Sigmoid colon (tissue), 7 donors: ENCODE measurements around the gene UNCX. TPM values are rescaled to one million over a fixed set of nuclear protein-coding genes. Genes with fewer than 3 reads are reported as not detected.

Experiments
- DNase-seq: peaks from one replicate; pipeline ENCODE4 v3.0.0-alpha.2; 2019
- H3K27ac ChIP-seq, 4 donors: fragments of 200-600 bp; sonication (generic); one replicate each; pipeline ENCODE4 v1.5.1; 2016 to 2019; ENCODE audit warnings: mild to moderate bottlenecking in 1 of 4
- H3K27me3 ChIP-seq, 3 donors: fragments of 200-600 bp; sonication (generic); one replicate each; pipeline ENCODE4 v1.5.1; 2019; ENCODE audit warnings: mild to moderate bottlenecking in 1 of 3
- H3K36me3 ChIP-seq, 4 donors: fragments of 200-600 bp; sonication (generic); one replicate each; pipeline ENCODE4 v1.5.1; 2016 to 2019
- H3K4me1 ChIP-seq, 4 donors: fragments of 200-600 bp; sonication (generic); one replicate each; pipeline ENCODE4 v1.5.1; 2017 to 2019
- H3K4me3 ChIP-seq, 4 donors: fragments of 200-600 bp; sonication (generic); one replicate each; pipeline ENCODE4 v1.5.1; 2017 to 2019; ENCODE audit warnings: mild to moderate bottlenecking in 2 of 4, moderate library complexity in 1 of 4
- H3K9me3 ChIP-seq, 4 donors: fragments of 200-600 bp in 3 of 4; sonication (generic) in 3 of 4; one replicate each; pipeline versions ENCODE4 v1.5.1 to v1.6.1; 2013 to 2019
- CTCF ChIP-seq, 4 experiments: fragments of 450-650 bp in 3 of 4; fragments of 200-600 bp in 1 of 4; IDR thresholded peaks; one replicate each; pipeline ENCODE4 v1.5.1; 2016 to 2019; ENCODE audit warnings: antibody characterized with exemption in 4 of 4, mild to moderate bottlenecking in 3 of 4, moderate library complexity in 2 of 4
- EP300 ChIP-seq, 4 donors: sonication (generic); formaldehyde crosslinking; IDR thresholded peaks; one replicate each; pipeline ENCODE4 v1.6.1; 2017; ENCODE audit warnings: antibody characterized with exemption in 4 of 4
- POLR2A ChIP-seq, 2 donors: fragments of 450-650 bp; IDR thresholded peaks; one replicate each; pipeline ENCODE4 v1.6.1; 2016; ENCODE audit warnings: antibody characterized with exemption in 2 of 2, mild to moderate bottlenecking in 2 of 2, moderate library complexity in 2 of 2
- POLR2AphosphoS5 ChIP-seq, 4 donors: sonication (generic); formaldehyde crosslinking; IDR thresholded peaks; one replicate each; pipeline ENCODE4 v1.6.1; 2017; ENCODE audit warnings: antibody characterized with exemption in 4 of 4
- WGBS, 2 donors: extraction: QIAGEN DNeasy Blood & Tissue Kit; methylation state at CpG; one replicate each; pipeline ENCODE4 v1.1.7; 2013; 5-methylcytosine and 5-hydroxymethylcytosine counted together
- intact Hi-C: fragments of 100-400 bp; cut with DNase I; formaldehyde crosslinking; loops from one replicate; pipeline ENCODE4 v1.15.1; 2023
- polyA plus RNA-seq, 3 donors: library from polyadenylated mRNA; stranded (reverse); fragments of 200-250 nt; gene quantifications; one replicate each; pipeline ENCODE4 v1.2.3, GENCODE V29; 2013
- total RNA-seq, 4 donors: library from RNA; depleted of rRNA; stranded (reverse); fragments of >200 nt; gene quantifications; one replicate each; pipeline ENCODE4 v1.1.0, GENCODE V29; 2016
- donor health status: healthy with polysubstance abuse.
- donor health status: Bipolar disorder and iron deficiency.
- donor health status: healthy.

The UNCX gene
- total and polyA plus RNA-seq, 7 donors: not detected

GRCh38 chr7:1235501-1236131, 2.9 kb downstream of the UNCX start:
- intact Hi-C loops: no loop called here
- no peak for DNase-seq
- peaks cover 78 to 97% (median 90%) of the 10 kb centered on the region in 3 donors for H3K27me3 ChIP-seq
- TF ChIP-seq POLR2AphosphoS5 (IDR thresholded peaks at IDR 0.05) (no peak), POLR2A (IDR thresholded peaks at IDR 0.05) (no peak), CTCF (IDR thresholded peaks at IDR 0.05) (no peak), EP300 (IDR thresholded peaks at IDR 0.05) (no peak)
- 3 to 5% methylated on average over 66 of the region's 66 CpGs for WGBS, 2 donors
- no peak overlapping the region for H3K27ac ChIP-seq
- H3K4me3 ChIP-seq: no peak overlapping the region
- H3K36me3 ChIP-seq: no peaks in the 10 kb centered on the region
- H3K9me3 ChIP-seq: no peaks in the 10 kb centered on the region
- peaks cover 0 to 34% (median 29%) of the 10 kb centered on the region in 4 donors for H3K4me1 ChIP-seq

GRCh38 chr7:1236132-1236661, 3.5 kb downstream of the UNCX start:
- Histone ChIP-seq H3K4me1 (peaks cover 0 to 37% (median 32%) of the 10 kb centered on the region in 4 donors), H3K36me3 (no peaks in the 10 kb centered on the region), H3K4me3 (no peak overlapping the region), H3K27me3 (peaks cover 78 to 97% (median 92%) of the 10 kb centered on the region in 3 donors), H3K27ac (no peak overlapping the region), H3K9me3 (no peaks in the 10 kb centered on the region)
- intact Hi-C loops: no loop called here
- WGBS, 2 donors: 1 to 3% methylated on average over 87 of the region's 87 CpGs
- DNase-seq: no peak
- no peak for TF ChIP-seq POLR2A (IDR thresholded peaks at IDR 0.05)
- TF ChIP-seq POLR2AphosphoS5 (IDR thresholded peaks at IDR 0.05): no peak
- no peak for TF ChIP-seq CTCF (IDR thresholded peaks at IDR 0.05)
- no peak for TF ChIP-seq EP300 (IDR thresholded peaks at IDR 0.05)

GRCh38 chr7:1236831-1237701, 4.4 kb downstream of the UNCX start:
- Histone ChIP-seq H3K27me3 (peaks cover 78 to 97% (median 92%) of the 10 kb centered on the region in 3 donors), H3K9me3 (no peaks in the 10 kb centered on the region), H3K4me3 (no peak overlapping the region), H3K4me1 (peaks cover 0 to 43% (median 36%) of the 10 kb centered on the region in 4 donors), H3K27ac (no peak overlapping the region), H3K36me3 (no peaks in the 10 kb centered on the region)
- no peak for DNase-seq
- intact Hi-C loops: no loop called here
- TF ChIP-seq EP300 (IDR thresholded peaks at IDR 0.05): no peak
- no peak for TF ChIP-seq CTCF (IDR thresholded peaks at IDR 0.05)
- TF ChIP-seq POLR2A (IDR thresholded peaks at IDR 0.05): no peak
- TF ChIP-seq POLR2AphosphoS5 (IDR thresholded peaks at IDR 0.05): peak in 1 of 4 donors; percentile 32
- WGBS, 2 donors: 4% methylated on average over 83 of the region's 83 CpGs

GRCh38 chr7:1237704-1238255, 5.1 kb downstream of the UNCX start:
- WGBS, 2 donors: 9 to 16% methylated on average over 29 of the region's 29 CpGs

More at GRCh38 chr7:1237704-1238255, 5.1 kb downstream of the UNCX start:
- Histone ChIP-seq H3K27ac (no peak overlapping the region), H3K36me3 (no peaks in the 10 kb centered on the region), H3K4me1 (peaks cover 0 to 46% (median 39%) of the 10 kb centered on the region in 4 donors), H3K9me3 (no peaks in the 10 kb centered on the region), H3K4me3 (no peak overlapping the region), H3K27me3 (peaks cover 80 to 97% (median 92%) of the 10 kb centered on the region in 3 donors)
- DNase-seq: no peak
- intact Hi-C loops: no loop called here
- TF ChIP-seq CTCF (IDR thresholded peaks at IDR 0.05) (no peak), POLR2AphosphoS5 (IDR thresholded peaks at IDR 0.05) (no peak), EP300 (IDR thresholded peaks at IDR 0.05) (no peak), POLR2A (IDR thresholded peaks at IDR 0.05) (no peak)
